ENCODE data around the gene AMIGO1. TPM values are rescaled to one million over a fixed set of nuclear protein-coding genes. Genes with fewer than 3 reads are reported as not detected.

Gene AMIGO1
- total RNA-seq, 1 experiment from 2014 or later: 0.10 TPM

DNA sequence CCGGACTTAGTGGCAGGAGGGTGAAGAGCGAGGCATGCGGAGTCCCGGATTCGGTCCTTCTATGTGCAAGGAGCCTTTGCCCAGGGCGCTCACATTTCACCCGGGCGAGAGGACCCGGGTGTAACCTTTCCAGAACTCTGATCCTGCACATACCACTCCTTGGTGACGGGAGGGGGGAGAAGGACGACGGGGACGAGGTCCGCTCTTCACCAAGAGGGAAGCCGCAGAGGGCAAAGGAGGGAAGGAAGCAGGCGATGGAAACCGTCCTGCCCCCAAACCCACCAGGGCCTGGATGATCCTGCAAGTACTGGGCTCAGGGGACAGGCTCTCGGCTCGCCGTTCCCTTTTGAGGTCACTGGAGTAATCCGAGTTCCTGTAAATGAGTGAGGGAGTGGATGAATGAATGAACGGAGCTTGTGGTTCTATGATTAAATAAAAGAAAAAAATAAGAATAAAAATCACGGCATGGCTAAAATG, 42.2 kb downstream of the AMIGO1 start:
- POLR2A ChIA-PET: no interaction called here
- H3K4me2 ChIP-seq (ENCODE audit: low read length): no peak overlapping the region

More for the DNA sequence above, 42.2 kb downstream of the AMIGO1 start:
- Histone ChIP-seq H3K27me3 (ENCODE audit: insufficient read depth, low read length) (peaks cover 31% of the 10 kb centered on the region), H3K9ac (ENCODE audit: low read length) (no peak overlapping the region), H3K36me3 (ENCODE audit: control insufficient read depth in 1 of 2, insufficient read depth in 2 of 2, low read length in 2 of 2) (no peaks in the 10 kb centered on the region), H3K79me2 (ENCODE audit: insufficient read depth, low read length) (no peaks in the 10 kb centered on the region), H3K4me3 (replicated peaks in 1 of 2; ENCODE audit: low read depth in 1 of 2, low read length in 2 of 2) (no peak overlapping the region), H3K9me3 (ENCODE audit: control insufficient read depth in 1 of 2, insufficient read depth in 1 of 2, low read depth in 1 of 2, low read length in 2 of 2) (no peaks in the 10 kb centered on the region), H3K27ac (ENCODE audit: low read depth, low read length) (no peak overlapping the region), H4K20me1 (ENCODE audit: insufficient read depth) (no peaks in the 10 kb centered on the region), H2AFZ (ENCODE audit: low read depth, low read length, poor library complexity, severe bottlenecking) (no peak overlapping the region), H3K9me2 (ENCODE audit: insufficient read depth) (no peaks in the 10 kb centered on the region), H3K4me1 (ENCODE audit: control insufficient read depth in 1 of 2, insufficient read depth in 2 of 2, low read length in 2 of 2) (peaks cover 0 to 10% of the 10 kb centered on the region in 2 experiments; a peak in 1 of 4 replicates)
- no peak for DNase-seq (ENCODE audit: low read depth, low spot score)
- RAD21 ChIA-PET (ENCODE audit: low non-redundant PET in 1 of 2, low total read pairs in 2 of 2, uncharacterized antibody in 2 of 2, unreplicated experiment in 2 of 2): no interaction called here
- TF ChIP-seq SP1 (IDR thresholded peaks at IDR 0.05; ENCODE audit: low read depth): no peak
- no peak for TF ChIP-seq RAD21 (IDR thresholded peaks at IDR 0.05; ENCODE audit: low read depth)
- TF ChIP-seq, protein P1, sequence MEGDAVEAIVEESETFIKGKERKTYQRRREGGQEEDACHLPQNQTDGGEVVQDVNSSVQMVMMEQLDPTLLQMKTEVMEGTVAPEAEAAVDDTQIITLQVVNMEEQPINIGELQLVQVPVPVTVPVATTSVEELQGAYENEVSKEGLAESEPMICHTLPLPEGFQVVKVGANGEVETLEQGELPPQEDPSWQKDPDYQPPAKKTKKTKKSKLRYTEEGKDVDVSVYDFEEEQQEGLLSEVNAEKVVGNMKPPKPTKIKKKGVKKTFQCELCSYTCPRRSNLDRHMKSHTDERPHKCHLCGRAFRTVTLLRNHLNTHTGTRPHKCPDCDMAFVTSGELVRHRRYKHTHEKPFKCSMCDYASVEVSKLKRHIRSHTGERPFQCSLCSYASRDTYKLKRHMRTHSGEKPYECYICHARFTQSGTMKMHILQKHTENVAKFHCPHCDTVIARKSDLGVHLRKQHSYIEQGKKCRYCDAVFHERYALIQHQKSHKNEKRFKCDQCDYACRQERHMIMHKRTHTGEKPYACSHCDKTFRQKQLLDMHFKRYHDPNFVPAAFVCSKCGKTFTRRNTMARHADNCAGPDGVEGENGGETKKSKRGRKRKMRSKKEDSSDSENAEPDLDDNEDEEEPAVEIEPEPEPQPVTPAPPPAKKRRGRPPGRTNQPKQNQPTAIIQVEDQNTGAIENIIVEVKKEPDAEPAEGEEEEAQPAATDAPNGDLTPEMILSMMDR (IDR thresholded peaks at IDR 0.05 in 2 of 3, conservative IDR thresholded peaks at IDR 0.05 in 1 of 3; ENCODE audit: borderline replicate concordance in 1 of 3, insufficient read depth in 1 of 3, low read depth in 2 of 3, low read length in 2 of 3): no peak
- TF ChIP-seq POLR2A (IDR thresholded peaks at IDR 0.05; ENCODE audit: borderline replicate concordance, extremely low read depth, insufficient read depth, insufficient read length): no peak
- TF ChIP-seq FOSL1 (IDR thresholded peaks at IDR 0.05; ENCODE audit: low read depth): no peak
- TF ChIP-seq ZFX (IDR thresholded peaks at IDR 0.05): no peak
- no peak for TF ChIP-seq YY1 (IDR thresholded peaks at IDR 0.05; ENCODE audit: extremely low read depth, insufficient replicate concordance, low read depth, low read length)
- no peak for TF ChIP-seq SRF (IDR thresholded peaks at IDR 0.05; ENCODE audit: low read depth)
- TF ChIP-seq, protein P2, sequence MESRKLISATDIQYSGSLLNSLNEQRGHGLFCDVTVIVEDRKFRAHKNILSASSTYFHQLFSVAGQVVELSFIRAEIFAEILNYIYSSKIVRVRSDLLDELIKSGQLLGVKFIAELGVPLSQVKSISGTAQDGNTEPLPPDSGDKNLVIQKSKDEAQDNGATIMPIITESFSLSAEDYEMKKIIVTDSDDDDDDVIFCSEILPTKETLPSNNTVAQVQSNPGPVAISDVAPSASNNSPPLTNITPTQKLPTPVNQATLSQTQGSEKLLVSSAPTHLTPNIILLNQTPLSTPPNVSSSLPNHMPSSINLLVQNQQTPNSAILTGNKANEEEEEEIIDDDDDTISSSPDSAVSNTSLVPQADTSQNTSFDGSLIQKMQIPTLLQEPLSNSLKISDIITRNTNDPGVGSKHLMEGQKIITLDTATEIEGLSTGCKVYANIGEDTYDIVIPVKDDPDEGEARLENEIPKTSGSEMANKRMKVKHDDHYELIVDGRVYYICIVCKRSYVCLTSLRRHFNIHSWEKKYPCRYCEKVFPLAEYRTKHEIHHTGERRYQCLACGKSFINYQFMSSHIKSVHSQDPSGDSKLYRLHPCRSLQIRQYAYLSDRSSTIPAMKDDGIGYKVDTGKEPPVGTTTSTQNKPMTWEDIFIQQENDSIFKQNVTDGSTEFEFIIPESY (IDR thresholded peaks at IDR 0.05; ENCODE audit: extremely low read depth, insufficient replicate concordance, low read length): no peak
- TF ChIP-seq, protein P3, sequence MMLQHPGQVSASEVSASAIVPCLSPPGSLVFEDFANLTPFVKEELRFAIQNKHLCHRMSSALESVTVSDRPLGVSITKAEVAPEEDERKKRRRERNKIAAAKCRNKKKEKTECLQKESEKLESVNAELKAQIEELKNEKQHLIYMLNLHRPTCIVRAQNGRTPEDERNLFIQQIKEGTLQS (IDR thresholded peaks at IDR 0.05): no peak
- no peak for TF ChIP-seq EZH2 (IDR thresholded peaks at IDR 0.05)
- TF ChIP-seq EZH2phosphoT487 (IDR thresholded peaks at IDR 0.05; ENCODE audit: borderline replicate concordance): no peak
- no peak for TF ChIP-seq POLR2AphosphoS5 (IDR thresholded peaks at IDR 0.05; ENCODE audit: low read depth, low read length)
- no peak for TF ChIP-seq CEBPB (IDR thresholded peaks at IDR 0.05; ENCODE audit: low read depth)
- no peak for TF ChIP-seq EGR1 (IDR thresholded peaks at IDR 0.05; ENCODE audit: low read depth)
- CTCF ChIA-PET: no interaction called here
- intact Hi-C loops (cut with micrococcal nuclease): no loop called here
- BruUV-seq (replicated peaks): no TSS peak
- no peak for ATAC-seq
